PFSK-1 (cell line): ENCODE measurements around the gene TMEM150B.

Experiments
- FOXP2 ChIP-seq: optimal IDR thresholded peaks from 2 replicates; pipeline ENCODE3; 2011; ENCODE audit warnings: borderline replicate concordance, control low read depth, inconsistent platforms; ENCODE audit not compliant: insufficient read depth; ENCODE audit errors: extremely low read length, extremely low read depth
- POLR2AphosphoS5 ChIP-seq: IDR thresholded peaks from 2 replicates; pipeline ENCODE4 v1.6.1; 2012; ENCODE audit warnings: low read depth, mild to moderate bottlenecking, control low read depth, low read length, moderate library complexity
- SIN3A ChIP-seq: IDR thresholded peaks from 2 replicates; pipeline ENCODE4 v1.6.1; 2012; ENCODE audit warnings: mild to moderate bottlenecking, low read length, moderate library complexity, borderline replicate concordance; ENCODE audit not compliant: insufficient read depth
- TAF1 ChIP-seq: IDR thresholded peaks from 2 replicates; pipeline ENCODE4 v1.6.1; 2012; ENCODE audit warnings: low read length, control low read depth, borderline replicate concordance; ENCODE audit not compliant: insufficient read depth
- TF ChIP-seq, protein P1 (sequence below), 2 experiments: IDR thresholded peaks; 2 replicates each; pipeline versions ENCODE4 v1.6.1 to v1.8.0; 2011 to 2012; ENCODE audit warnings: low read depth in 2 of 2, low read length in 2 of 2, control low read depth in 1 of 2, inconsistent platforms in 1 of 2, mild to moderate bottlenecking in 1 of 2, moderate library complexity in 1 of 2; ENCODE audit not compliant: insufficient read depth in 1 of 2

TMEM150B gene

GRCh38 chr19:55320844-55321419 lies 4.2 kb downstream of the TMEM150B start:
- TF ChIP-seq FOXP2 (no peak), SIN3A (no peak), TAF1 (no peak), POLR2AphosphoS5 (no peak)
- TF ChIP-seq, protein P1, sequence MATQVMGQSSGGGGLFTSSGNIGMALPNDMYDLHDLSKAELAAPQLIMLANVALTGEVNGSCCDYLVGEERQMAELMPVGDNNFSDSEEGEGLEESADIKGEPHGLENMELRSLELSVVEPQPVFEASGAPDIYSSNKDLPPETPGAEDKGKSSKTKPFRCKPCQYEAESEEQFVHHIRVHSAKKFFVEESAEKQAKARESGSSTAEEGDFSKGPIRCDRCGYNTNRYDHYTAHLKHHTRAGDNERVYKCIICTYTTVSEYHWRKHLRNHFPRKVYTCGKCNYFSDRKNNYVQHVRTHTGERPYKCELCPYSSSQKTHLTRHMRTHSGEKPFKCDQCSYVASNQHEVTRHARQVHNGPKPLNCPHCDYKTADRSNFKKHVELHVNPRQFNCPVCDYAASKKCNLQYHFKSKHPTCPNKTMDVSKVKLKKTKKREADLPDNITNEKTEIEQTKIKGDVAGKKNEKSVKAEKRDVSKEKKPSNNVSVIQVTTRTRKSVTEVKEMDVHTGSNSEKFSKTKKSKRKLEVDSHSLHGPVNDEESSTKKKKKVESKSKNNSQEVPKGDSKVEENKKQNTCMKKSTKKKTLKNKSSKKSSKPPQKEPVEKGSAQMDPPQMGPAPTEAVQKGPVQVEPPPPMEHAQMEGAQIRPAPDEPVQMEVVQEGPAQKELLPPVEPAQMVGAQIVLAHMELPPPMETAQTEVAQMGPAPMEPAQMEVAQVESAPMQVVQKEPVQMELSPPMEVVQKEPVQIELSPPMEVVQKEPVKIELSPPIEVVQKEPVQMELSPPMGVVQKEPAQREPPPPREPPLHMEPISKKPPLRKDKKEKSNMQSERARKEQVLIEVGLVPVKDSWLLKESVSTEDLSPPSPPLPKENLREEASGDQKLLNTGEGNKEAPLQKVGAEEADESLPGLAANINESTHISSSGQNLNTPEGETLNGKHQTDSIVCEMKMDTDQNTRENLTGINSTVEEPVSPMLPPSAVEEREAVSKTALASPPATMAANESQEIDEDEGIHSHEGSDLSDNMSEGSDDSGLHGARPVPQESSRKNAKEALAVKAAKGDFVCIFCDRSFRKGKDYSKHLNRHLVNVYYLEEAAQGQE (IDR thresholded peaks at IDR 0.05; ENCODE audit: insufficient read depth in 1 of 2, low read depth in 2 of 2, low read length in 2 of 2), result no peak

DNA sequence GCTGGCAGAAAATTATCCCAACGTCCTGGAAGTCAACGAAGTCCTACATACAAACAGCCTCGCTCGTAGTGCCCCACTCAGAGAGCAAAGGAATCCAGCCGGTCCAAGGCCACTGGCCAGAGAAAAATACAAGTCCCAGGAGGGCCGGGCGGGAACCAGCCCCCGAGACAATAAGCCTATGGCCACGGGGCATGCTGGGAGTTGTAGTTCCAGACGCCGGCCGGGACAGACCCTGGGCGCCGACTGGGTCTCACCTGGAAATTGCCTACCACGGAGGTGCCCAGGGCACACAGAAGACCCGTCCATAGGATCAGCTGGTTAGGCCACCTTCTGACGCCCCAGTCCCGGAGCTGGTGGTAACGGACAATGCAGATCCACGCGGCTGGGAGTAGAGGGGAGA lies 5.4 kb downstream of the TMEM150B start:
- TF ChIP-seq, protein P1 (IDR thresholded peaks at IDR 0.05; ENCODE audit: insufficient read depth in 1 of 2, low read depth in 2 of 2, low read length in 2 of 2), result no peak
- TF ChIP-seq FOXP2 (no peak), POLR2AphosphoS5 (no peak), TAF1 (no peak), SIN3A (no peak)

DNA sequence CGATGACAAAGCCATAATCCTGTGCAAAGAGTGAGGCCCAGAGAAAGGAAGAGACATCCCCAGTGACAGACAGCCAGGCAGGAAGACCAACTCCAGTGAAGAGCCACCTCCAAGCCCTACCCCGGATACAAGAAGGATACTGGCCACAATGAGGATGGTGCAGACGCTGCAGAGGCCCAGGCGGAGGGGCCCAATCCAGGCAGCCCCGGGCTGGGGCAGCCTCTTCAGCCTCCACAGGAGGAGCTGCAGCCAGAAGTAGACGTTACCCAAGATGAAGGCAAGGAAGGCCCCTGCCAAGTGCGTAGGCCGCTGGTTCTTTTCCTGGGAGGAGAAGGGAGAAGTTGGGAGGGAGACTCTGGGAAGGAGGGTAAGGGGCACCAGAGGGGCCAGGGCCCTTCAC lies 8.5 kb downstream of the TMEM150B start:
- TF ChIP-seq, protein P1 (IDR thresholded peaks at IDR 0.05; ENCODE audit: insufficient read depth in 1 of 2, low read depth in 2 of 2, low read length in 2 of 2), result no peak
- TF ChIP-seq POLR2AphosphoS5, result no peak
- no peak for TF ChIP-seq FOXP2
- no peak for TF ChIP-seq SIN3A

GRCh38 chr19:55315956-55316525 lies 9.1 kb downstream of the TMEM150B start:
- no peak for TF ChIP-seq SIN3A
- no peak for TF ChIP-seq FOXP2
- no peak for TF ChIP-seq POLR2AphosphoS5
- TF ChIP-seq, protein P1 (IDR thresholded peaks at IDR 0.05; ENCODE audit: insufficient read depth in 1 of 2, low read depth in 2 of 2, low read length in 2 of 2), result no peak
- TF ChIP-seq TAF1, result no peak

DNA sequence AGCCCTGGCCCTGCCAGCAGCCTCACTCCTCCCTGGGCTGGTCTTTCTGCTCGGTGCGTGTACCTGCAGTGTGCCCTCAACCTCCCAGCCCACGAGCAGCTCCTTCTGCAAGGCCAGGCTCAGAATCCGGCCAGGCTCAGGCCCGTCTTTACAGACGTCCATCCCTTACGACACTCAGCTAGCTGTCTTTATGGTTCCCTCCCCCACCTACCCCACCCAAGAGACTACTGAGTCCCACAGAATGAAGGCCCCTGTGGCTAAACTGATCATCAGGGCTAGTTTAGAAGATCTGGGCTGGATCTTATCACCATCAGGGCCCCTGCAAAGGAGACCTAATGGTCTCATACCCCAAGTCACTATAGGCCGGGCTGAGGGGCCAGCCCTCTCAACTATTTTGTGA lies 10.7 kb downstream of the TMEM150B start:
- TF ChIP-seq FOXP2 (no peak), SIN3A (no peak), TAF1 (no peak), POLR2AphosphoS5 (no peak)
- TF ChIP-seq, protein P1 (IDR thresholded peaks at IDR 0.05; ENCODE audit: insufficient read depth in 1 of 2, low read depth in 2 of 2, low read length in 2 of 2), result no peak
